ENCODE data around the gene ASCC3.

GRCh38 chr6:100838011-100838410 is 43.1 kb downstream of the ASCC3 start:
- TF ChIP-seq POLR2A (IDR thresholded peaks at IDR 0.05; ENCODE audit: low read length) (no peak), GATA1 (IDR thresholded peaks at IDR 0.05; ENCODE audit: low read depth, low read length) (no peak)

Data from erythroblast (primary cell).